ENCODE data around the gene RGS3.
"Not testable (repeated sequence)": the region's sequence is repeated elsewhere in the genome, so short reads cannot be mapped to it uniquely, and the experiment has no call there.

Gene RGS3

GRCh38 chr9:113463418-113464285 is at the start of gene RGS3:
RGS3 (plus strand) TSS chr9:113463727; CDS start chr9:113463803, 76 bp downstream.
- peak; percentile 67 for DNase-seq

DNA sequence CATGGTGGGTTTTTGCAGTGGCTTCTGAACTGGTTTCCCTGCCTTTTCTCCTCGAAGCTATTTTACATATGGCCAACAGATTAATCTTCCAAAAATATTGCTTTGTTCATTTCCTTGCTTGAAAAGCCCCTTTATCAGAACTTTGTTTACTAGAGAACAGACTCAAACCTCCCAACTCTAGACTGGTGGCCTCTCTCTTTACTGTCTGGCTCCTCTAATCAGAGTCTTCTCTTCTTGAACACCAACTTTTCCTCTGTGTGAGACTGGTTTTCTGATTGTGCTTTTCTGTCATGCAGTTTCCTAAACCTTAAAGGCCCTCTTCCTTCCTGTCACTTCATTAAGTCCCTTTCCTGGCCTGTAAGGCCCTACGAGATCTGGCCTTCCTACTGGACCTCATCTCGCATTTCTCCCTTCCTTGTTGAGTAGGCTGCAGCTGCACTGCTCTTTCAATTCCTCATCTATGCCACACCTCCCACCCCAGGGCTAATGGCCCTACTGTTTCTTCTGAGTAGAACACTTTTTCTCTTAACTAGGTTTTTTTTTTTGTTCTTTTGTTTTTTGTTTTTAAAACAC is 47.3 kb upstream of the RGS3 start:
- no peak for DNase-seq

DNA sequence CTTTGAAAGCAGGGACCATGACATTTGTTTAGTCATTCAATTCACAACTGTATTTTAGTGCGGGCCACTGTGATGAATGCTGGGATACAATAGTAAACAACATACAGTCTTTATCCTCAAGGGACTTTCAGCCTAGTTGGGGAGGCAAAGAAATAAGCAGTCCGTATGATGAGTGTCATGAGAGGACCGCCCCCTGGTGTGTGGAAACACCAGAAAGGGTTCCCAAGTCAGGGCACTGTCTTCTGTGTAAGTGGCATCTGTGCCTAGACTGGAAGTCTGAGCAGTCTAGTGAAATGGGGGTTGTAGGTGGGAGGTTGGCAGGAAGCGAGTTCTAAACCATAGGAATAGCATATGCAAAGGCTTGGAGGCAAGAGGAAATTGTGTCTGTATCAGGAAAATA is 46.2 kb upstream of the RGS3 start:
- no peak for DNase-seq

GRCh38 chr9:113421726-113422125 is 41.8 kb upstream of the RGS3 start:
- no peak for DNase-seq

- DNase-seq: no peak
These were observed 38.5 kb upstream of the RGS3 start for GRCh38 chr9:113425072-113425471.

GRCh38 chr9:113426701-113427100 is 36.8 kb upstream of the RGS3 start:
- DNase-seq: no peak

DNA sequence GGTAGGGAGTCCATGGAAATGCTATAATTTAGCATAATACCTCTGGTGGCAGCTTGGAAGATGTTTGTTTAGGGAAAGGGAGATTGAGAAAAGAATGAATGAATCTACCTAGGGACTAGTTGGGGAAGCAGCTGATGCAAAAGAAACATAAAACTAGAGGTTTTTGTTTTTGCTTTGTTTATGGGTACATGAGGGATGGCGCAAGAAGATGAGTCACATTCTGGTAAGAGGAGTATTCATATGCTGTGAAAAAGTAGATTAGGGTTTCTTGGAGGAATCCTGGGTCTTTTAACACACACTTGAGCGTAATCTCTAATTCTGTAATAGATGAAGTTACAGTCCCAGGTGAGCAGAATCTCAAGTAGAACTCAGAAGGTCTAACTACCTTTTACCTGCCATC is 35.9 kb upstream of the RGS3 start:
- DNase-seq: no peak

DNA sequence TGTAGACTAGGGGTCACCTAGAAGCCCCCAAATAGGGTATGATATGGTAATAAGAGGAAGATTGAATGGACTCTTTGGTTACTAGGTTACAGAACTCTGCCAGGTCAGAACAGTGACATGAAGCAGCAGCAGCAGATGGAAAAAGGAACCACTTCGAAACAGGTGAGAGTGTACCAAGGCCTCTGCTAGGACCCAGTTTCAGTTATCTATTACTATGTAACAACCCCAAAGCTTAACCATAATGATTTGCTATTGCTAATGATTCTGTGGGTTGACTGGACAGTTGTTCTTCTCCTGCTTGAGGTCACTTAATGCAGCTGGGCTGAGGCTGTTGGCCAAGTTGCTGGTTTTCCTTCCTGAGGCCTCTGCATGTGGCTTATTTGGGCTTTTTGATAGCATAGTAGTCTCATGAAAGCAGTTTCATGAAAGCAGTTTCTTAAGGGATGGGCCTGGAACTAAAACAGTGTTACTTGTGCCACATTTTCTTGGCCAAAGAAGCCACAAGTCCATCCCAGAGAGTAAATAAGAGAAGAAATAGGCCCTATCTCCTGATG is 35.4 kb upstream of the RGS3 start:
- no peak for DNase-seq

DNA sequence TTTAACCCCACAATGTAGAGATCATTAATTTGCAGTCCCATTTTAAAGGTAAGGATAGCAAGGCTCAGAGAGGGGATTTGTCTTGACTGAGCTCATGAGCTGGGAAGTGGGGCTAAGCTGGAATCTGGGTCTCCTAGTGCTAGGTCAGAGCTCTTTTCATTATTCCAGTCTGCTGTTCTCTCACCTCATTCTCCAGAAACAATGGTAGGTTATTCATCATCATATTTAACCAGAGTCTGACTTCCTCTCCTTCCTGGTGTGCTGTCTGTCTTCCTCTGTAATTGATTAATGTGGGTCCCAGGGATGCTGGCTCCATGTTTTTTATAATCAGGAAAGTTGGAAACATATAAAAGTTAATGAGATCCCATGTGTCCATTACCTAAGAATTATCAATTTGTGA is 32.3 kb upstream of the RGS3 start:
- DNase-seq: no peak

DNA sequence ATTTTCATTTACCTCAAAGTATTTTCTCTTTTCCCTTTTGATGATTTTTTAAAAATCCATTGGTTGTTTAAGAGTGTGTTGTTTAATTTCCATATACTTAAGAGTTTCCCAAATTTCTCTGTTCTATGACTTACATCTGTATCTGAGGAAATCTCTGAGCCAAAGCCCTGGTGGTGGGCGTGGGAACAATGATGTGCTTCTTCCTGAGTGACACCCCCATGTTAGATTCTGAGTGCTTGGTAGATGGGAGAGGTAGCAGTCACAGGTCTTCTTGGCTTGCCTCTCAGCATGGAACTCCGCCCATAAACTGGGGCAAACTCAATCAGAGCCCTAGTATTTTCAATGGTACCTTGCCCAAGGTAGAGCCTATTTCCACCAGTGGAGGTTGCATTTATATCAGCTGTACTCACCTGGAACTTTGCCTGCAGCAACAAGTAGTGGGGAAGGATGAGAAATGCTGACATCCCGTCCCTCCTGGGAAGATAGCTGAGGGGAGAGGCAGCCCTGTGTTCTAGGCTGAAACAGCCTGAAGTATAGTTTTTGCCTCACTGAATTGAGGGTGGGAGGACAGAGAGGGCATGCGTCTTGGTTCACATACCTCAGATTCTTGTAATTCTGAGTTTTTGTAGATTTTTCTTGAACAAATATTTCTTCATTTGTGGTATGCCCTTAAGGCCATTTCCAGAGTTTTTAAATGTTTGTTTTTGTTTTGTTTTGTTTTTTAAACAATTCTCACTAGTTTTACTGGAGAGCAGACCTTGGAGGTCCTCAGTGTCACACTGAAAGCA is 26.6 kb upstream of the RGS3 start:
- no peak for DNase-seq

GRCh38 chr9:113437716-113438115 is 25.8 kb upstream of the RGS3 start:
- not testable (repeated sequence) for DNase-seq

DNA sequence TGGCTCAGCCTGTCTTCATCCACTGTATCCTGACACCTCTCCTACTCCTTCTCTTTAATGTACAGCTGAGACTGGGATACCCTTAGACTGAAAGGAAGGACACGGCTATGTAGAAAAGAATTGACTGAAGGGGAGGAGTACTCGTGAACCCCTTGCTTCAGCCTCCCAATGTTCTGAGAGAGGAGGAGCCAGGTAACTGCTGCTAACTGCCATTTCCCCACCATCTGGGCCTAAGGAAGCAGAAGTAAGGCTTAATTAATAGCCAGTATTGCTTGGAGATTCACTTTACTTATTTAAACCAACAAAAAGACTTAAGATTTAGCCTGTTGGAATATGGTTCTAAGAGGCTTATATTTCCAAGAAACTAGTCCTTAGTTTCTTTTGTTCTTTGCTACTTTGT is 18.8 kb upstream of the RGS3 start:
- DNase-seq: no peak

GRCh38 chr9:113446323-113446740 is 17.2 kb upstream of the RGS3 start:
- no peak for DNase-seq

GRCh38 chr9:113449376-113449775 is 14.2 kb upstream of the RGS3 start:
- no peak for DNase-seq

DNA sequence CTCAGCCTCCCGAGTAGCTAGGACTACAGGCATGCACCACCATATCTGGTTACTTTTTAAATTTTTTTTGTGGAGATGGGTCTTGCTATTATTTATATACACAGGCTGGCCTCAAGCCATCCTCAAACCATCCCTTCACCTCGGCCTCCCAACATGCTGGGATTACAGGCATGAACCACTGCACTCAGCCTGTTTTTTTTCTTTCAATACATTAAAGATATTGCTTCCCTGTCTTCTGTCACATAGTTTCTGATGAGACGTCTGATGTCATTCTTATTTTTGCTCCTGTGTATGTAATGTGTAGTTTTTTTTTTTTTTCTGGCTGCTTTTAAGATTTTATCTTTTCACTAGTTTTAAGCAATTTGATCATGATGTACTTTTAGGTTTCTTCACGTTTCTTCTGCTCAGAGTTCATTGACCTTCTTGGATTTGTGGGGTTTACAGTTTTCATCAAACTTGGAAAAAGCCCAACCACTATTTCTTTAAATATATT is 11.4 kb upstream of the RGS3 start:
- no peak for DNase-seq

DNA sequence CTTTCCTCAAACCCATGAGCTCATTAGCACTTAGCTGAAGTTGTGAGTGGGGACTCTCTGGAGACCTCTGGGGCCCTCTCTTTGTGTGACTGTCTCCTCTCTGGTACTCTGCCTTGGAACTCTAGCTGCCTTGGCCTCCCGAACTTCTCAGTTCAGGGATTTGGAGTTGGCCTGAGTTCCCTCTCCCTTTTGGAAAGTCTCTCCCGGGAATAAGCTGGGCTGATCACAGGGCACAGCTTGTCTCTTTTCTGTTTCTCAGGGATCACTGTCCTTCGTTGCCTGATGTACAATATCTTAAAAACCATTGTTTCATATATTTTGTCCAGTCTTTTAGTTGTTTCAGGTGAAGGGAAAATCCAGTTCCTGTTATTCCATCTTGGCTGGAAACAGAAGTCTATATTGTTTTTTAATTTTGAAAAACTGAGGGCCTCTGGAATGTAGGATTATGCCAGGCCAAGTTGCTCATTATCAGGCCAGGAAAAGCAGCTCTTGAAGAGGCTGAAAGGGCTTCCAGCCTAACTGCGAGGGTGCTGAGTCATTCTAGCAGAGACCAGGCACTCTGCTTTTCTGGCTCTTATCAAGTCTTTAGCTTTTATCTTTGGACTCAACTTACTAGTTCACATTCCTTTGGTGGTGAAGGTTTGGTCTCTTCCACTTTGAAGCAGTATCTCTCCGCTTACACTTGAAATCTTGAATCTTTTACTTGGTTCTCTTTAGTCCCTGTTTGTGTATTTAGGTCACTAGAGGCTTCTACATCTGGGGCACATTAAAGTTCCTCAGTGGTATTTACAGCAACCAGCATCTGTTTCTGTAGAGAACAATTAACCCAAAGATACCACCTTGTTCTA is 8.4 kb upstream of the RGS3 start:
- DNase-seq: no peak

DNA sequence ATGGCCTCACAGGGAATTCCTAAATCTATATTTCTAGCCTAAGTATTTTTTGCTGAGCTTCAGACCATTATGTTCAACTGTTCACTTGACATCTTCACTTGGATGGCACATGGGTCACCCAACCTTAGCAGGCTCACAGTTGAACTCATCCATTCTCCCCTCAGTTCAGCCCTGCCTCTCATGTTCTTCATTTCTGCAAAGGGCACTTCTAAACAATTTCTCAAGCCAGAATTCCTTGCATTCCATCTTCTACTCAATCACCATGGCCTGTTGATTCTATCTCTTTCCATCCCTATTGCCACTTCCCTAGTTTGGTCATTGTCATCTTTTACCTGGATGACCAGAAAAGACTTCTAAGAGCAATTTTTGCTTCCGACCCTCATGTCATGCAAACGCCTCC is 7.3 kb upstream of the RGS3 start:
- no peak for DNase-seq

GRCh38 chr9:113461285-113461684 is 2.2 kb upstream of the RGS3 start:
- no peak for DNase-seq

DNA sequence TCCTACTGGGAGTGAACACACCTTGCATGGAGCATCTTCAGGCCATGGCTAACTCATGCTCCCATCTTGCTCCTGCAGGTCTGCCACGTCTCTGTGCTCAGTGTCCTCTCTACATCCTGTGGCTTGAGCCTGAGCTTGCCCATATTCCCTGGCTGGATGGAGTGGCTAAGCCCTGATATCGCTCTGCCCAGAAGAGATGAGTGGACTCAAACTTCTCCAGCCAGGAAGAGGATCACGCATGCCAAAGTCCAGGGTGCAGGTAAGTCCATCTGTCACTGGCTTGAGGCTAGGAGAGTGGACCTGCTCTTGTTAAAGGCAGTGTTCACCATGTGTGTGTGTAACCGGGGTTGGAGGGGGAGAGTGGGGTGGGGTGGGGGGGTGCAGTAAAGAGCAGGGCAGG is 1.6 kb upstream of the RGS3 start:
- no peak for DNase-seq

DNA sequence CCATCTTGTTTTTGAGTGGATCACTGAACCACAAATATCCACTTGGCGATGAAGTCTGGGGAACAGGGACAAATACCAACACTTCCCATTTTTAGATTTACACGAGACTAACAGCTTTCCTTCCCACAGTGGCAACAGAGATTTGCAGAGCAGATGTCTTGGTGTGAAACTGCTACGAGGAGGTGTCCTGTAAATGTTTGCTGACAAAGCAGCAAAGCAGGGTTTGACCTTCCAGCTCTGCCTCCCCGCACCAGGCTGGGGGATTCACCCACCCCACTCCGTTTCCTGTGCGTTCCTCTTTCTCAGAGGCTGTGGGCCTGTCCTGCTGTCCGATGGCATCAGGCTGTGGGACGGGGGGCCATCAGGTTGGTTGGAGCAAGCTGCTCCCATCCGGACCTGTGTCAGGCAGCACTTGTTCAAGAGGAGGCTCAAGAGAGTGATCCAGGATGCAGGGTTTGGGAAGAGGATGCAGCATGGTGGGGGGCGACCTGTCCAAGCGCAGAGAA is 693 bp upstream of the RGS3 start:
- no peak for DNase-seq

DNA sequence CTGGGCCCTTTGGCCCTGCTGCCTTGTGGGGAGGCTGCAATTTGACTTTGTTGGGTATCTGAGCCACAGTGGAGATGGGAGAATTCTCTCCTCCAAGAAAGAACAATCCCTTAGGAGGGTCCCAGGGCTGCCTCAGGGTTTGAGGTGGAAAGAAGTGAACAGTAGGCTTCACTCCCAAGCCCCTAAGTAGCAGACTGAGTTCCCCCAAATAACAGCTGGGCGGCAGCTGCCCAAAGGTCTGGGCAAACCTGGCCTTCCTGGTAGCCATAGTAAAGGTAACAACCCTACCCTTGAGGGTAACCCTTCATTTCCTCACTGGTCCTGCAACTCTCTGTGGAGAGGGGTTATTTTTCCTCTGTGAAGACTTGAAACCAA is 746 bp downstream of the RGS3 start:
- DNase-seq: no peak

GRCh38 chr9:113465599-113466140 is 2.1 kb downstream of the RGS3 start:
- DNase-seq: no peak
